GM12873 (cell line): ENCODE data around the gene TRIM47.

Experiments
- CTCF ChIP-seq: IDR thresholded peaks from 2 replicates; pipeline ENCODE4 v1.5.1; 2012; ENCODE audit warnings: low read depth, mild to moderate bottlenecking, moderate library complexity, low read length, control low read depth; ENCODE audit not compliant: insufficient read depth; ENCODE audit errors: missing control alignments

TRIM47 gene

GRCh38 chr17:75834279-75834920, 44.0 kb downstream of the TRIM47 start:
- TF ChIP-seq CTCF, result no peak

GRCh38 chr17:75832652-75833400, 45.6 kb downstream of the TRIM47 start:
- TF ChIP-seq CTCF, result no peak

GRCh38 chr17:75832164-75832651, 46.2 kb downstream of the TRIM47 start:
- TF ChIP-seq CTCF, result no peak

GRCh38 chr17:75831032-75831571, 47.3 kb downstream of the TRIM47 start:
- TF ChIP-seq CTCF, result no peak

GRCh38 chr17:75830164-75831031, 48.0 kb downstream of the TRIM47 start:
- TF ChIP-seq CTCF, result peak; percentile 71

GRCh38 chr17:75829747-75830146, 48.6 kb downstream of the TRIM47 start:
- TF ChIP-seq CTCF, result no peak
